CD14-positive monocyte (primary cell): ENCODE data around the gene STARD8. TPM values are rescaled to one million over a fixed set of nuclear protein-coding genes. Genes with fewer than 3 reads are reported as not detected.
A peak's percentile ranks its signal among the peaks of the same experiment; 100 is the strongest.

Experiments used
- DNase-seq, 3 donors: peaks; one replicate each; pipeline ENCODE4 v3.0.0-alpha.2; 2011 to 2022
- H2AFZ ChIP-seq: 2 replicates; pipeline ENCODE4 v1.6.0; 2012; ENCODE audit warnings: mild to moderate bottlenecking, low read depth, low read length, inconsistent platforms; ENCODE audit not compliant: insufficient read depth, poor library complexity, severe bottlenecking
- H3K27ac ChIP-seq, 2 donors: 1 replicate in 1 of 2; 2 replicates in 1 of 2; pipeline ENCODE4 v1.5.1; 2012 to 2013; ENCODE audit warnings: low read length in 2 of 2, control low read depth in 1 of 2, inconsistent platforms in 1 of 2, low read depth in 1 of 2, mild to moderate bottlenecking in 1 of 2
- H3K27me3 ChIP-seq, 2 donors: one replicate each; pipeline versions ENCODE4 v1.6.0 to v1.6.1; 2011 to 2013; ENCODE audit warnings: low read length in 2 of 2; ENCODE audit not compliant: control insufficient read depth in 2 of 2, insufficient read depth in 2 of 2
- H3K36me3 ChIP-seq, 2 donors: replicated peaks in 1 of 2; 1 replicate in 1 of 2; 2 replicates in 1 of 2; pipeline versions ENCODE4 v1.5.1 to v1.6.1; 2012 to 2013; ENCODE audit warnings: low read length in 2 of 2, control low read depth in 1 of 2, inconsistent platforms in 1 of 2, mild to moderate bottlenecking in 1 of 2; ENCODE audit not compliant: insufficient read depth in 2 of 2, control insufficient read depth in 1 of 2
- H3K4me1 ChIP-seq, 2 donors: 1 replicate in 1 of 2; 2 replicates in 1 of 2; pipeline versions ENCODE4 v1.5.1 to v1.6.1; 2012 to 2013; ENCODE audit warnings: low read length in 2 of 2, control low read depth in 1 of 2, inconsistent platforms in 1 of 2, mild to moderate bottlenecking in 1 of 2, moderate library complexity in 1 of 2; ENCODE audit not compliant: insufficient read depth in 2 of 2, control insufficient read depth in 1 of 2
- H3K4me2 ChIP-seq: replicated peaks from 2 replicates; pipeline ENCODE3; 2012; ENCODE audit warnings: low read length, moderate library complexity, mild to moderate bottlenecking; ENCODE audit not compliant: poor library complexity, severe bottlenecking; ENCODE audit errors: extremely low read depth
- H3K4me3 ChIP-seq, 3 experiments: fragments of 200-600 bp in 1 of 3; sonication (generic) in 1 of 3; replicated peaks in 1 of 3; 1 replicate in 2 of 3; 2 replicates in 1 of 3; pipeline ENCODE4 v1.5.1; 2011 to 2013; ENCODE audit warnings: low read length in 3 of 3, mild to moderate bottlenecking in 3 of 3, control low read depth in 2 of 3, low read depth in 2 of 3, inconsistent platforms in 1 of 3, moderate library complexity in 1 of 3
- H3K79me2 ChIP-seq: 2 replicates; pipeline ENCODE4 v1.6.0; 2012; ENCODE audit warnings: mild to moderate bottlenecking, control low read depth, inconsistent platforms, low read length, moderate library complexity; ENCODE audit not compliant: insufficient read depth
- H3K9ac ChIP-seq: 2 replicates; pipeline ENCODE4 v1.6.0; 2017; ENCODE audit warnings: low read length, mild to moderate bottlenecking; ENCODE audit not compliant: insufficient read depth, poor library complexity, severe bottlenecking
- H3K9me3 ChIP-seq, 2 donors: replicated peaks in 1 of 2; 1 replicate in 1 of 2; 2 replicates in 1 of 2; pipeline versions ENCODE4 v1.5.1 to v1.6.1; 2012 to 2013; ENCODE audit warnings: low read length in 2 of 2, control low read depth in 1 of 2; ENCODE audit not compliant: control insufficient read depth in 1 of 2, insufficient read depth in 1 of 2
- H4K20me1 ChIP-seq: 2 replicates; pipeline ENCODE4 v1.6.0; 2012; ENCODE audit warnings: mild to moderate bottlenecking, low read length, control low read depth, moderate library complexity; ENCODE audit not compliant: insufficient read depth
- H3K27ac Mint-ChIP-seq, 7 donors: one replicate each; pipeline ENCODE4 v1.8.0; 2020; ENCODE audit warnings: mild to moderate bottlenecking in 7 of 7, mixed read lengths in 7 of 7, moderate library complexity in 6 of 7, inconsistent platforms in 2 of 7
- H3K27me3 Mint-ChIP-seq, 3 donors: one replicate each; pipeline ENCODE4 v1.8.0; 2021 to 2022; ENCODE audit warnings: low read depth in 3 of 3, mild to moderate bottlenecking in 3 of 3, mixed read lengths in 3 of 3, moderate library complexity in 3 of 3, inconsistent platforms in 1 of 3
- H3K36me3 Mint-ChIP-seq, 2 donors: one replicate each; pipeline ENCODE4 v1.8.0; 2020; ENCODE audit warnings: mixed read lengths in 2 of 2, inconsistent platforms in 1 of 2, mild to moderate bottlenecking in 1 of 2
- H3K4me1 Mint-ChIP-seq: one replicate; pipeline ENCODE4 v1.8.0; 2020; ENCODE audit warnings: mild to moderate bottlenecking, mixed read lengths
- H3K4me3 Mint-ChIP-seq, 2 donors: one replicate each; pipeline ENCODE4 v1.8.0; 2020; ENCODE audit warnings: mild to moderate bottlenecking in 2 of 2, mixed read lengths in 2 of 2, moderate library complexity in 1 of 2
- H3K9me3 Mint-ChIP-seq, 7 donors: one replicate each; pipeline ENCODE4 v1.8.0; 2020 to 2022; ENCODE audit warnings: mixed read lengths in 7 of 7, mild to moderate bottlenecking in 6 of 7, moderate library complexity in 6 of 7, inconsistent platforms in 2 of 7
- WGBS: methylation state at CpG from one replicate; pipeline ENCODE4 v1.1.5; 2013; ENCODE audit warnings: missing lambda C conversion rate; ENCODE audit not compliant: insufficient coverage; 5-methylcytosine and 5-hydroxymethylcytosine counted together
- intact Hi-C, 2 donors: fragments of 100-400 bp; cut with micrococcal nuclease; formaldehyde crosslinking; loops; one replicate each; pipeline versions ENCODE4 v1.15.0 to v1.15.1; 2023
- polyA plus RNA-seq, 3 donors: library from polyadenylated mRNA; depleted of rRNA in 1 of 3; unstranded in 2 of 3; stranded (reverse) in 1 of 3; fragments of 300-500 nt in 2 of 3; fragments of >200 nt in 1 of 3; fragmentation: Illumina TruSeq in 2 of 3; gene quantifications; 1 replicate in 2 of 3; 2 replicates in 1 of 3; pipeline ENCODE4 v1.2.3, GENCODE V29; 2012 to 2021
- TF ChIP-seq, protein P1 (sequence below): fragments of 200-600 bp; IDR thresholded peaks from one replicate; pipeline ENCODE4 v1.8.0; 2022; ENCODE audit warnings: antibody characterized with exemption, mild to moderate bottlenecking

STARD8 gene
- polyA plus RNA-seq, 3 donors = 1.2 to 4.1 (median 1.7) TPM

- peak overlapping the region; percentile 67 for H3K4me2 ChIP-seq
- peak overlapping the region; percentile 82 to 85 for H3K4me3 Mint-ChIP-seq
- TF ChIP-seq, protein P1, sequence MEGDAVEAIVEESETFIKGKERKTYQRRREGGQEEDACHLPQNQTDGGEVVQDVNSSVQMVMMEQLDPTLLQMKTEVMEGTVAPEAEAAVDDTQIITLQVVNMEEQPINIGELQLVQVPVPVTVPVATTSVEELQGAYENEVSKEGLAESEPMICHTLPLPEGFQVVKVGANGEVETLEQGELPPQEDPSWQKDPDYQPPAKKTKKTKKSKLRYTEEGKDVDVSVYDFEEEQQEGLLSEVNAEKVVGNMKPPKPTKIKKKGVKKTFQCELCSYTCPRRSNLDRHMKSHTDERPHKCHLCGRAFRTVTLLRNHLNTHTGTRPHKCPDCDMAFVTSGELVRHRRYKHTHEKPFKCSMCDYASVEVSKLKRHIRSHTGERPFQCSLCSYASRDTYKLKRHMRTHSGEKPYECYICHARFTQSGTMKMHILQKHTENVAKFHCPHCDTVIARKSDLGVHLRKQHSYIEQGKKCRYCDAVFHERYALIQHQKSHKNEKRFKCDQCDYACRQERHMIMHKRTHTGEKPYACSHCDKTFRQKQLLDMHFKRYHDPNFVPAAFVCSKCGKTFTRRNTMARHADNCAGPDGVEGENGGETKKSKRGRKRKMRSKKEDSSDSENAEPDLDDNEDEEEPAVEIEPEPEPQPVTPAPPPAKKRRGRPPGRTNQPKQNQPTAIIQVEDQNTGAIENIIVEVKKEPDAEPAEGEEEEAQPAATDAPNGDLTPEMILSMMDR = no peak
- intact Hi-C loops = no loop called here
- peaks cover 61% of the 10 kb centered on the region for H3K79me2 ChIP-seq
- peaks cover 64% of the 10 kb centered on the region for H3K4me1 Mint-ChIP-seq
- H3K4me3 ChIP-seq = peak overlapping the region; percentile 58 to 76 (median 73)
- no peaks in the 10 kb centered on the region for H3K27me3 ChIP-seq
- H3K27ac ChIP-seq = peak overlapping the region; percentile 87 to 90
- no peaks in the 10 kb centered on the region for H4K20me1 ChIP-seq
- H2AFZ ChIP-seq = no peak overlapping the region
- peaks cover 0 to 4% (median 4%) of the 10 kb centered on the region in 3 donors for H3K27me3 Mint-ChIP-seq
- peaks cover 0 to 3% (median 0%) of the 10 kb centered on the region in 7 donors for H3K9me3 Mint-ChIP-seq
- peak overlapping the region; percentile 80 for H3K9ac ChIP-seq
- no peaks in the 10 kb centered on the region for H3K9me3 ChIP-seq
- WGBS = 26% methylated on average over 4 of the region's 17 CpGs
- H3K4me1 ChIP-seq = peaks cover 59 to 62% of the 10 kb centered on the region in 2 donors
- DNase-seq = peak; percentile 53 to 83 (median 70)
- H3K36me3 Mint-ChIP-seq = no peaks in the 10 kb centered on the region
- H3K27ac Mint-ChIP-seq = peak overlapping the region; percentile 84 to 97 (median 95)
- no peaks in the 10 kb centered on the region for H3K36me3 ChIP-seq
Observed at GRCh38 chrX:68694435-68695205, 47.2 kb downstream of the STARD8 start.

GRCh38 chrX:68695206-68695845, 47.9 kb downstream of the STARD8 start:
- H3K4me2 ChIP-seq = peak overlapping the region; percentile 67
- 80% methylated on average over 1 of the region's 5 CpGs for WGBS
- Mint-ChIP-seq H3K4me3 (peak overlapping the region; percentile 71 to 82), H3K27me3 (peaks cover 0 to 4% (median 2%) of the 10 kb centered on the region in 3 donors), H3K36me3 (no peaks in the 10 kb centered on the region), H3K9me3 (peaks cover 0 to 3% (median 0%) of the 10 kb centered on the region in 7 donors), H3K4me1 (peaks cover 70% of the 10 kb centered on the region), H3K27ac (peak overlapping the region; percentile 84 to 96 (median 94))
- H3K4me3 ChIP-seq = peak overlapping the region in 2 of 3 experiments; percentile 73 to 76
- H4K20me1 ChIP-seq = no peaks in the 10 kb centered on the region
- H3K27ac ChIP-seq = peak overlapping the region; percentile 87 to 90
- H3K9me3 ChIP-seq = no peaks in the 10 kb centered on the region
- H3K36me3 ChIP-seq = no peaks in the 10 kb centered on the region
- TF ChIP-seq, protein P1 = no peak
- no peaks in the 10 kb centered on the region for H3K27me3 ChIP-seq
- intact Hi-C loops = no loop called here
- H2AFZ ChIP-seq = no peak overlapping the region
- H3K79me2 ChIP-seq = peaks cover 63% of the 10 kb centered on the region
- H3K9ac ChIP-seq = no peak overlapping the region
- peaks cover 66 to 68% of the 10 kb centered on the region in 2 donors for H3K4me1 ChIP-seq
- DNase-seq = peak in 1 of 3 donors; percentile 58
